Endothelial cell of umbilical vein (primary cell): Measurements from ENCODE around the gene BTBD19.

ENCODE experiments used
- EZH2 ChIP-seq: IDR thresholded peaks from 2 replicates; pipeline ENCODE4 v1.6.1; 2012; ENCODE audit warnings: borderline replicate concordance, low read depth, mild to moderate bottlenecking, moderate library complexity, low read length, inconsistent platforms; ENCODE audit not compliant: severe bottlenecking
- TF ChIP-seq, protein P1 (sequence below), 2 donors: IDR thresholded peaks; 1 replicate in 1 of 2; 2 replicates in 1 of 2; pipeline ENCODE4 v1.5.1; 2011; ENCODE audit warnings: low read length in 2 of 2, mild to moderate bottlenecking in 2 of 2, moderate library complexity in 2 of 2, control low read depth in 1 of 2, inconsistent platforms in 1 of 2, low read depth in 1 of 2; ENCODE audit not compliant: insufficient read depth in 1 of 2; ENCODE audit errors: extremely low read depth in 1 of 2

- no peak for TF ChIP-seq EZH2
- TF ChIP-seq, protein P1, sequence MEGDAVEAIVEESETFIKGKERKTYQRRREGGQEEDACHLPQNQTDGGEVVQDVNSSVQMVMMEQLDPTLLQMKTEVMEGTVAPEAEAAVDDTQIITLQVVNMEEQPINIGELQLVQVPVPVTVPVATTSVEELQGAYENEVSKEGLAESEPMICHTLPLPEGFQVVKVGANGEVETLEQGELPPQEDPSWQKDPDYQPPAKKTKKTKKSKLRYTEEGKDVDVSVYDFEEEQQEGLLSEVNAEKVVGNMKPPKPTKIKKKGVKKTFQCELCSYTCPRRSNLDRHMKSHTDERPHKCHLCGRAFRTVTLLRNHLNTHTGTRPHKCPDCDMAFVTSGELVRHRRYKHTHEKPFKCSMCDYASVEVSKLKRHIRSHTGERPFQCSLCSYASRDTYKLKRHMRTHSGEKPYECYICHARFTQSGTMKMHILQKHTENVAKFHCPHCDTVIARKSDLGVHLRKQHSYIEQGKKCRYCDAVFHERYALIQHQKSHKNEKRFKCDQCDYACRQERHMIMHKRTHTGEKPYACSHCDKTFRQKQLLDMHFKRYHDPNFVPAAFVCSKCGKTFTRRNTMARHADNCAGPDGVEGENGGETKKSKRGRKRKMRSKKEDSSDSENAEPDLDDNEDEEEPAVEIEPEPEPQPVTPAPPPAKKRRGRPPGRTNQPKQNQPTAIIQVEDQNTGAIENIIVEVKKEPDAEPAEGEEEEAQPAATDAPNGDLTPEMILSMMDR (IDR thresholded peaks at IDR 0.05; ENCODE audit: extremely low read depth in 1 of 2, insufficient read depth in 1 of 2, low read depth in 1 of 2, low read length in 2 of 2), result no peak
Observed at GRCh38 chr1:44853201-44853600, 44.9 kb downstream of the BTBD19 start.
